ENCODE results near the gene GUCY1A1.

GUCY1A1 gene

GRCh38 chr4:155722816-155723499 lies 56.3 kb downstream of the GUCY1A1 start:
- ATAC-seq = no peak
- TF ChIP-seq TSHZ2 (CRISPR knock-in tag; IDR thresholded peaks at IDR 0.05) (no peak), SNAI2 (CRISPR knock-in tag; IDR thresholded peaks at IDR 0.05) (no peak), TCF4 (CRISPR knock-in tag; IDR thresholded peaks at IDR 0.05; ENCODE audit: borderline replicate concordance) (no peak), TOX (CRISPR knock-in tag; IDR thresholded peaks at IDR 0.05; ENCODE audit: borderline replicate concordance) (no peak), CSDC2 (CRISPR knock-in tag; IDR thresholded peaks at IDR 0.05) (no peak), ZNF8 (CRISPR knock-in tag; IDR thresholded peaks at IDR 0.05) (no peak), POU6F1 (CRISPR knock-in tag; IDR thresholded peaks at IDR 0.05; ENCODE audit: borderline replicate concordance, low read depth) (no peak), ZC3H10 (CRISPR knock-in tag; IDR thresholded peaks at IDR 0.05) (no peak), ZNF70 (CRISPR knock-in tag; IDR thresholded peaks at IDR 0.05) (no peak), ZNF565 (CRISPR knock-in tag; conservative IDR thresholded peaks at IDR 0.05; ENCODE audit: low read depth) (no peak), ISL1 (CRISPR knock-in tag; IDR thresholded peaks at IDR 0.05) (no peak)

GRCh38 chr4:155724731-155725130 lies 58.1 kb downstream of the GUCY1A1 start:
- ATAC-seq = no peak
- TF ChIP-seq CREB5 (CRISPR knock-in tag; IDR thresholded peaks at IDR 0.05; ENCODE audit: low read depth) = no peak
- TF ChIP-seq PATZ1 (CRISPR knock-in tag; IDR thresholded peaks at IDR 0.05; ENCODE audit: borderline replicate concordance) = no peak
- no peak for TF ChIP-seq OSR1 (CRISPR knock-in tag; IDR thresholded peaks at IDR 0.05)
- TF ChIP-seq BACH2 (CRISPR knock-in tag; IDR thresholded peaks at IDR 0.05; ENCODE audit: borderline replicate concordance) = no peak
- no peak for TF ChIP-seq TCF4 (CRISPR knock-in tag; IDR thresholded peaks at IDR 0.05; ENCODE audit: borderline replicate concordance)
- no peak for TF ChIP-seq RARB (CRISPR knock-in tag; IDR thresholded peaks at IDR 0.05)

GRCh38 chr4:155734065-155734464 lies 67.4 kb downstream of the GUCY1A1 start:
- no peak for ATAC-seq
- TF ChIP-seq ESRRG (CRISPR knock-in tag; IDR thresholded peaks at IDR 0.05) (no peak), ZC3H10 (CRISPR knock-in tag; IDR thresholded peaks at IDR 0.05) (no peak), ZFP30 (CRISPR knock-in tag; IDR thresholded peaks at IDR 0.05) (no peak), POU6F1 (CRISPR knock-in tag; IDR thresholded peaks at IDR 0.05; ENCODE audit: borderline replicate concordance, low read depth) (no peak), RARB (CRISPR knock-in tag; IDR thresholded peaks at IDR 0.05) (no peak), ZNF565 (CRISPR knock-in tag; conservative IDR thresholded peaks at IDR 0.05; ENCODE audit: low read depth) (no peak), CSRNP3 (CRISPR knock-in tag; IDR thresholded peaks at IDR 0.05) (no peak), OSR1 (CRISPR knock-in tag; IDR thresholded peaks at IDR 0.05) (no peak), PPARA (CRISPR knock-in tag; IDR thresholded peaks at IDR 0.05; ENCODE audit: borderline replicate concordance) (no peak), TCF4 (CRISPR knock-in tag; IDR thresholded peaks at IDR 0.05; ENCODE audit: borderline replicate concordance) (no peak), ZFP3 (CRISPR knock-in tag; IDR thresholded peaks at IDR 0.05) (no peak), CSDC2 (CRISPR knock-in tag; IDR thresholded peaks at IDR 0.05) (no peak), SNAI2 (CRISPR knock-in tag; IDR thresholded peaks at IDR 0.05) (no peak), CREB5 (CRISPR knock-in tag; IDR thresholded peaks at IDR 0.05; ENCODE audit: low read depth) (no peak), BACH2 (CRISPR knock-in tag; IDR thresholded peaks at IDR 0.05; ENCODE audit: borderline replicate concordance) (no peak), ZNF70 (CRISPR knock-in tag; IDR thresholded peaks at IDR 0.05) (no peak), TOX (CRISPR knock-in tag; IDR thresholded peaks at IDR 0.05; ENCODE audit: borderline replicate concordance) (no peak), ARNTL (CRISPR knock-in tag; IDR thresholded peaks at IDR 0.05; ENCODE audit: borderline replicate concordance, low read depth) (no peak)

All from SK-N-SH treated with all-trans-retinoic acid at 6 μM for 48 hours (cell line).